Stimulated activated naive CD8-positive, alpha-beta T cell treated with anti-CD3 and anti-CD28 coated beads, Interleukin-15, Interleukin-2, amounts not matched to agents 100 ng/mL and 50 ng/mL, for 24 hours (primary cell): ENCODE data around the gene EYA2.

ENCODE experiments used
- H3K27ac Mint-ChIP-seq: one replicate; pipeline ENCODE4 v1.8.0; 2021; ENCODE audit warnings: mild to moderate bottlenecking, mixed read lengths
- H3K27me3 Mint-ChIP-seq: one replicate; pipeline ENCODE4 v1.8.0; 2021; ENCODE audit warnings: mixed read lengths
- H3K36me3 Mint-ChIP-seq: one replicate; pipeline ENCODE4 v1.8.0; 2021; ENCODE audit warnings: low read depth, mixed read lengths
- H3K4me1 Mint-ChIP-seq: one replicate; pipeline ENCODE4 v1.8.0; 2021; ENCODE audit warnings: low read depth, mixed read lengths
- H3K4me3 Mint-ChIP-seq: one replicate; pipeline ENCODE4 v1.8.0; 2021; ENCODE audit warnings: mild to moderate bottlenecking, mixed read lengths
- H3K9me3 Mint-ChIP-seq: one replicate; pipeline ENCODE4 v1.8.0; 2021; ENCODE audit warnings: mixed read lengths

Gene EYA2

GRCh38 chr20:47142774-47143170 is 248.1 kb downstream of the EYA2 start:
- Mint-ChIP-seq H3K4me3 (no peak overlapping the region), H3K9me3 (no peaks in the 10 kb centered on the region), H3K27ac (no peak overlapping the region), H3K4me1 (no peaks in the 10 kb centered on the region), H3K36me3 (no peaks in the 10 kb centered on the region), H3K27me3 (peaks cover 13% of the 10 kb centered on the region)

- no peak overlapping the region for H3K4me3 Mint-ChIP-seq
- no peak overlapping the region for H3K27ac Mint-ChIP-seq
- no peaks in the 10 kb centered on the region for H3K4me1 Mint-ChIP-seq
- H3K27me3 Mint-ChIP-seq = peaks cover 13% of the 10 kb centered on the region
- no peaks in the 10 kb centered on the region for H3K36me3 Mint-ChIP-seq
- no peaks in the 10 kb centered on the region for H3K9me3 Mint-ChIP-seq
These were observed 249.0 kb downstream of the EYA2 start for GRCh38 chr20:47143657-47144056.

GRCh38 chr20:47144463-47144862 is 249.8 kb downstream of the EYA2 start:
- Mint-ChIP-seq H3K27me3 (peaks cover 10% of the 10 kb centered on the region), H3K36me3 (no peaks in the 10 kb centered on the region), H3K4me1 (no peaks in the 10 kb centered on the region), H3K9me3 (no peaks in the 10 kb centered on the region), H3K4me3 (no peak overlapping the region), H3K27ac (no peak overlapping the region)

GRCh38 chr20:47146686-47147085 is 252.0 kb downstream of the EYA2 start:
- Mint-ChIP-seq H3K27ac (no peak overlapping the region), H3K9me3 (no peaks in the 10 kb centered on the region), H3K36me3 (no peaks in the 10 kb centered on the region), H3K27me3 (peaks cover 16% of the 10 kb centered on the region), H3K4me3 (no peak overlapping the region), H3K4me1 (no peaks in the 10 kb centered on the region)

GRCh38 chr20:47148059-47148458 is 253.4 kb downstream of the EYA2 start:
- H3K36me3 Mint-ChIP-seq = no peaks in the 10 kb centered on the region
- H3K27ac Mint-ChIP-seq = no peak overlapping the region
- H3K9me3 Mint-ChIP-seq = no peaks in the 10 kb centered on the region
- no peaks in the 10 kb centered on the region for H3K4me1 Mint-ChIP-seq
- H3K4me3 Mint-ChIP-seq = no peak overlapping the region
- peaks cover 13% of the 10 kb centered on the region for H3K27me3 Mint-ChIP-seq

- Mint-ChIP-seq H3K4me1 (no peaks in the 10 kb centered on the region), H3K36me3 (no peaks in the 10 kb centered on the region), H3K27me3 (peaks cover 24% of the 10 kb centered on the region), H3K27ac (no peak overlapping the region), H3K4me3 (no peak overlapping the region), H3K9me3 (no peaks in the 10 kb centered on the region)
These were observed 255.3 kb downstream of the EYA2 start for GRCh38 chr20:47149939-47150338.

- no peak overlapping the region for H3K4me3 Mint-ChIP-seq
- peaks cover 24% of the 10 kb centered on the region for H3K27me3 Mint-ChIP-seq
- H3K9me3 Mint-ChIP-seq = no peaks in the 10 kb centered on the region
- H3K36me3 Mint-ChIP-seq = no peaks in the 10 kb centered on the region
- H3K27ac Mint-ChIP-seq = no peak overlapping the region
- no peaks in the 10 kb centered on the region for H3K4me1 Mint-ChIP-seq
These were observed 255.9 kb downstream of the EYA2 start for GRCh38 chr20:47150403-47151152.

- H3K4me1 Mint-ChIP-seq = no peaks in the 10 kb centered on the region
- H3K27me3 Mint-ChIP-seq = peaks cover 26% of the 10 kb centered on the region
- H3K9me3 Mint-ChIP-seq = no peaks in the 10 kb centered on the region
- no peaks in the 10 kb centered on the region for H3K36me3 Mint-ChIP-seq
- H3K27ac Mint-ChIP-seq = no peak overlapping the region
- H3K4me3 Mint-ChIP-seq = no peak overlapping the region
These were observed 257.4 kb downstream of the EYA2 start for GRCh38 chr20:47152068-47152467.

- H3K4me1 Mint-ChIP-seq = no peaks in the 10 kb centered on the region
- H3K27me3 Mint-ChIP-seq = peaks cover 26% of the 10 kb centered on the region
- H3K9me3 Mint-ChIP-seq = no peaks in the 10 kb centered on the region
- H3K36me3 Mint-ChIP-seq = no peaks in the 10 kb centered on the region
- H3K4me3 Mint-ChIP-seq = no peak overlapping the region
- H3K27ac Mint-ChIP-seq = no peak overlapping the region
These were observed 259.4 kb downstream of the EYA2 start for GRCh38 chr20:47154089-47154488.

GRCh38 chr20:47156301-47157137 is 261.9 kb downstream of the EYA2 start:
- H3K36me3 Mint-ChIP-seq = no peaks in the 10 kb centered on the region
- no peak overlapping the region for H3K4me3 Mint-ChIP-seq
- peaks cover 22% of the 10 kb centered on the region for H3K27me3 Mint-ChIP-seq
- H3K9me3 Mint-ChIP-seq = no peaks in the 10 kb centered on the region
- H3K27ac Mint-ChIP-seq = no peak overlapping the region
- no peaks in the 10 kb centered on the region for H3K4me1 Mint-ChIP-seq

GRCh38 chr20:47159166-47159565 is 264.5 kb downstream of the EYA2 start:
- Mint-ChIP-seq H3K4me3 (no peak overlapping the region), H3K27me3 (peaks cover 15% of the 10 kb centered on the region), H3K9me3 (no peaks in the 10 kb centered on the region), H3K36me3 (no peaks in the 10 kb centered on the region), H3K27ac (no peak overlapping the region), H3K4me1 (no peaks in the 10 kb centered on the region)

GRCh38 chr20:47160240-47160639 is 265.6 kb downstream of the EYA2 start:
- Mint-ChIP-seq H3K9me3 (no peaks in the 10 kb centered on the region), H3K4me1 (no peaks in the 10 kb centered on the region), H3K36me3 (no peaks in the 10 kb centered on the region), H3K27me3 (peaks cover 10% of the 10 kb centered on the region), H3K27ac (no peak overlapping the region), H3K4me3 (no peak overlapping the region)

GRCh38 chr20:47160992-47161391 is 266.3 kb downstream of the EYA2 start:
- no peaks in the 10 kb centered on the region for H3K4me1 Mint-ChIP-seq
- H3K9me3 Mint-ChIP-seq = no peaks in the 10 kb centered on the region
- no peak overlapping the region for H3K4me3 Mint-ChIP-seq
- H3K27ac Mint-ChIP-seq = no peak overlapping the region
- no peaks in the 10 kb centered on the region for H3K36me3 Mint-ChIP-seq
- H3K27me3 Mint-ChIP-seq = peaks cover 10% of the 10 kb centered on the region

GRCh38 chr20:47161411-47161810 is 266.8 kb downstream of the EYA2 start:
- Mint-ChIP-seq H3K27me3 (peaks cover 8% of the 10 kb centered on the region), H3K9me3 (no peaks in the 10 kb centered on the region), H3K4me1 (no peaks in the 10 kb centered on the region), H3K4me3 (no peak overlapping the region), H3K36me3 (no peaks in the 10 kb centered on the region), H3K27ac (no peak overlapping the region)

- H3K4me3 Mint-ChIP-seq = no peak overlapping the region
These were observed 269.5 kb downstream of the EYA2 start for GRCh38 chr20:47164140-47164539.

More at GRCh38 chr20:47164140-47164539, 269.5 kb downstream of the EYA2 start:
- Mint-ChIP-seq H3K9me3 (no peaks in the 10 kb centered on the region), H3K27me3 (peaks cover 3% of the 10 kb centered on the region), H3K27ac (no peak overlapping the region), H3K4me1 (no peaks in the 10 kb centered on the region), H3K36me3 (no peaks in the 10 kb centered on the region)
